T-helper 9 cell (primary cell): ENCODE measurements around the gene SETD7.
"Not testable (repeated sequence)": the region's sequence is repeated elsewhere in the genome, so short reads cannot be mapped to it uniquely, and the experiment has no call there.

Experiments used
- DNase-seq: peaks from one replicate; pipeline ENCODE4 v3.0.0-alpha.2; 2020

The SETD7 gene

DNA sequence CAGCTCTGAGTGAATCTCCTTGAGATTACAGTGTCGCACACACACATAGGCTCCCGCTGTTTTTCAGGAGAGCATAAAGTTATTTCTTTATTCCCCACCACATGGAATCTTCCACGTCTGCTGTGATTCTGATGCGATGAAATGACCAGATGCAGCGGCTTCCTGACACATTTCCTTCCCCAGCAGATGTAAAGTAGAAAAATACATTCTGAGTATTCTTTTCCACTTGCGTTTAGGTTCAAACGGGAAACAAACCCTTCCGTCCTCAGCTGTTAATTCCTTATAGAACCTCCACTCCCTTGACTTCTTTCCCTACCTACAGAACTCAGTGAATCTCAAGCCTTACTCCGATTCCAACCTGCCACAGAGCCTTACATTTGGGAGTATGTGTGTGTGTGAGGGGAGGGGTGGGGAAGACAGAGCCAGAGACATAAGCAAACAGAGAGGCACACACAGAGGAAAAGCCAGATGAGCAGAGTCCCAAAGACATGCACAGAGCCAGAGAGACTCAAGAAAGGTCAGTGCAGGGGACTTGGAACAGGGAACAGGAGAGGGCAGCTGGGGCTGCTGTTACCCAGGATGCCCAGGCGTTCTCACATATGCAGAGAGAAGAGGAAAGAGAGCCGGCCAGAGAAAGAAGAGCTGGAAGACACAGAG, 47.3 kb downstream of the SETD7 start:
- DNase-seq, result no peak

DNA sequence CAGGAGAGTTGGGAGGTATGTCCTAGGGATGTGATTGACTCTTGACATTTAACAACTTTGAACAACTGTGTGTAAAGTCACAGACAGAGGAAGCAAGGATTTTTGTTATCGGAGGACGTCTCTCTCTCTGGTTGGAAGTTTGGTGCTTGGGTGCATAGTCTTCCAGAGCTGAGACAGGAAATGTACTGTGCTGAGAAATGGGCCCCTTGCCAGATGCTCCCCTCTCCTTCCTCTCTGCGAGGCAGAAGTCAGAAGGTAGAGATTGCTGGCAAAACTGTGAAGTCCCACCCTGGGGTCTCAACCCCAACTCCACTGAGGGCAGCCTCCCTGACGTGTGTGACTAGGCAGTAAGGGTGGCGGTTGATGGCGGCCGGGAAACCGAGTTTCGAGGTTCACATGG, 49.2 kb downstream of the SETD7 start:
- no peak for DNase-seq

DNA sequence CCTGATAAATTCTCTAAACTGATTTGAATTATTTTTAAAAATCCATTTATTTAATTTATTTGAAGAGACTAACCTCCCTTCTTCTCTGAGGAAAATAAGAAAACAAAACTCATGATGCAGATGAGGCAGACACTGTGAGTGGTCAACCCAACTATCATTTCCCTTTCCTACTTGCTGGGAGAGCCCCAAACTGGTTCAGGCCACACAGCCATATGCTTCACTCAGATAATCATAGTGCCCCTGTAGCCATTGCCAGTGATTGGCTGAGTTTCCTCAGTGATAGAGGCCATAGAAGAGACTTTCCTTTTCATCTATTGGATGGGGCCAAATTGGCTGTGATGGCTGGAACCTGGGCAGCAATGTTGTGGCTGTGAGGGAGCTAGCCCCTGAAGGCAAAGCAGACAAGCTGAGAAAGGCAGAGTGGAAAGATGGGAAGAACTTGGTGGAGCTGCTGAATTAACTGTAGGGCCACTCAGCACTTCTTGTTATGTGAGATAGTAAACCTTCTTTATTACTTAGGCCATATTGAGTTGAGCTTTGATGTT, 52.3 kb downstream of the SETD7 start:
- no peak for DNase-seq

DNA sequence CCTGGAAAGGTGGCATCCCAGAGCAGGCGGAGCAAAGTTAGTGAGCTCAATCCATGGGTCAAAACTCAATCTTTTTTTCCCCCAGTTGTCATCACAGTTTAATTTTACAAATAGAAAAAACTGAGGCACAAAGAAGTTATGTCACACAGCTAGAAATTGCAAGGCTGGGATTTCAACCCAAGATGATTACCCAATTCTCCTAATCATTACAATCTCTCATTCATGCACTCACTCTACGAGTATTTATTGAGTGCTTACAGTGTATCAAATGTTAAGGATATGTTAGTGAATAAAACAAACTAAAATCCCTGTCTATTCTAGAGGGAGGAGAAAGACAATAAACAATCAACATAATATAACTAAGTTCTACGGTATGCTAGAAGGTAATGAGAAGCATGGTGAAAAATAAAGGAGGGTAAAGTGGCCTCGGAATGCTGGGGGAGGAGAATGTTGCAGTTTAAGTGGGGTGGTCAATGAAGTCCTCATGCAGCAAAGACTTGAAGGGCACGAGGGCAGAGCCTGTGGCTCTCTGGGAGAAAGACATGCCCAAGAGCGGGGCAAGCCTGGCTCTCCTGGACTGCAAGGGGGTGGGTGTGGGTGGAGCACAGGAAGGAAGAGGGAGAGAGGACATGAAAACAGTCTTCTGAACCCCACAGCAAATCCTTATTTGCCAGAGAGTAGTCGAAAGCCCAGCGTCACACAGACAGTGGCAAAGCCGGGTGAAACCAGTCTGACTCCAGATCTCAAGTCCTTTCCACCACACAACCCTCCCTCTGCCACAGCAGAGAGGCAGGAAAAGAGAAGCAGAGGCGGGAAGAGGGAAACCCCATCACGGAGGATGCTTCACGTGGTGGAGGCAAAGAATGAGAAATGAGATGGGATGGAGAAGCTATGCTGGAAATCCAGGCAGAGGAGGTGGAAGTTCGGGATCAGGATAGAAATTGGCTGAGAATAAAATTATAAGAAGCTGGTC, 53.8 kb downstream of the SETD7 start:
- DNase-seq, result no peak

DNA sequence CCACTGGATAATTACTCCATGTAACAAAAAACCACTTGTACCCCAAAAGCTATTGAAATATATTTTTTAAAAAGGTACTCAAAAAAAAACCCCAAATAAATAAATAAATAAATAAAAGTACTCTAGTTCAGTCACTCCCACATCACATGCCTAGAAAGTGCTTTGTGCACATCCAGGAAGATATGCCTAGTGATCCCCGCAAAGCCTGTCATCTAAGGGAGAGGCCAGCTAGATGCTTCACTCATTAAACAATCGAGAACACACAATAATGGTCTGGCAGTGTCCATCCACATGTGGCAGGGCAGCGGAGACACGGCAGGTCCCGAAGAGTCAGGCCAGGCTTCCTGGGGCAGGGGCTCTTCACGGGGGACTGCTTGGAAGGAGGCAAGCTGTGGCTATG, 54.5 kb downstream of the SETD7 start:
- DNase-seq, result no peak

DNA sequence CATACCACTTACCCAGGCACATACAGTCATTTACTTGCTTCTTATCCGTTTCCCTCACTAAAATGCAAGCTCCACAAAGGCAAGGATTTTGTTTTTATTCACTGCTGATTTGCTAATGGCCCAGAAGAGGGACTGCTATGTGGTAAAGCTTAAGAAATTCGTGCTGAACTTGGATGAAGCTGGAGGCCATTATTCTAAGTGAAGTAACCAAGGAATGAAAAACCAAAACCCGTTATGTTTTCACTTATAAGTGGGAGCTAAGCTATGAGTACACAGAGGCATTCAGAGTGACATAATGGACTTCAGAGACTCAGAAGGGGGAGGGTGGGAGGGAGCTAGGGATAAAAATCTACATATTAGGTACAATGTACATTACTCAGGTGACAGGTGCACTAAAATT, 54.9 kb downstream of the SETD7 start:
- DNase-seq, result no peak

DNA sequence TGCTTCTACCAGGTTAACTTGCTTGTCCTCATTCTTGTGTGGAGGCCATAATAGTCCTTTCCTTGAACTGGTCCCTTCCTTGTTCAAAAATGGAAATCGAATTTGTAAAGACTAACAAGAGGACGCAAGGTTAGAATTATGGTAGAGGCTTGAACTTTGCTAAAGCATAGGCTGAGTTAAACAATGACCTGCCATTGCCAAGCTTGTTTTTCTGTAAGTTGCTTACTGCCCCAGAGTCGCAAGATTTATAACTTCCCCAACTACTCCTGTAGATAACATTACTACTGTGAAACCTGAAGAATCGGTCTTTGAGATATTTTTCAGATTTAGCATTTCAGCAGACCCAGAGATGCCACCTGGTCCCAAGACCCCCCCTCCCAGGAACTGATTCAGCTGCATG, 56.8 kb downstream of the SETD7 start:
- DNase-seq, result no peak

DNA sequence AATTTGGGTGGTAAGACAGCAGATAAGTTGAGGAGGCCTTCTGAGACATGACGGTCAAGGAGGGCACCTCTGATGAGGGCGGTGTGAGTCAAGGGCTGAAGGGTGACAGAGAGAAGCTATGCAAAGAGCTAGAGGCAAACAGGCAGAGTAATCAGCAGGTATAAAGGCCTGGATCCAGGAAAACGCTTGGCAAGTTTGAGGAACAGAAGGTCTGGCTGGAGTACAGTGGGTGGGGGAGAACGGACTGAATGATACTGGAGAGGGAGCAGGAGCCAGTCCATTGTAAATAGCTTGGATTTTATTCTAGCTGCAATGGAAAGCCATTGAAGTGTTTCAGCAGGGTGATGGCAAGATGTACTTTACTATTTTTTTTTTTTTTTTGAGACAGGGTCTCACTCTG, 62.8 kb downstream of the SETD7 start:
- DNase-seq, result no peak

DNA sequence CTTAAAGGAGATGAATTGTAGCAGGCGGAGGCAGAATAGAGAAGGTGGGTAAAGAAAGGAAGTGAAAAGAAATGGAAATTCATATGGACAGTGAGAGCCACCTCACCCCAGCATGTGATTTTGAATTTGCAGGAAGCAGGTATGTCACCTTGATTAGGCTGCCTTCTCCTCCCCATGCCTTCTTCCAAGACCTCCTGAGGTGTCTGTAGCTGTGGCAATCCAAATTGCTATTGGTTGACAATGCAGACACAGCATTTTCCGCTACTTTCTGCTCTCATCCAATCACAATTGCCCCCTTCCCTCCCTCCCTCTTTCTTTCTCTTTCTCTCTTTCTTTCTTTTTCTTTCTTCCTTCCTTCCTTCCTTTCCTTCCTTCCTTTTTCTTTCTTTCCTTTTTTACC, 63.6 kb downstream of the SETD7 start:
- DNase-seq, result no peak

DNA sequence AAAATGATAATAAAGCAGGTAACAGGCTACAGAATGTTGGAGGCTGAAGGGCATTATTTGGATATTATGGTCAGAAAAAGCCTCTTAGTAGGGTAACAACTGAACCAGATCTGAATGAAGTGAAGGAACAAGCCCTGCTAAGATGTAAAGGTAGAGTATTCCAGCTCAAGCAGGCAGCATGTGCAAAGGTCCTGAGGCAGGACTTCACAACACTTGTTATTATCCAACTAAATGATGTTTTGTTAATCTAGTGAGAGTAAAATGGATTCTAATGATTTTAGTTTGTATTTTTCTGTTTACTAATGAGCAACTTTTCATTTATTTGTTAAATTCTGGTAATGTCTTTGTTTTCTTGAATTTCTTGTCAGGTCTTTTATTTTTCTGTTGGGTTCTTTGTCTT, 66.4 kb downstream of the SETD7 start:
- DNase-seq, result no peak

DNA sequence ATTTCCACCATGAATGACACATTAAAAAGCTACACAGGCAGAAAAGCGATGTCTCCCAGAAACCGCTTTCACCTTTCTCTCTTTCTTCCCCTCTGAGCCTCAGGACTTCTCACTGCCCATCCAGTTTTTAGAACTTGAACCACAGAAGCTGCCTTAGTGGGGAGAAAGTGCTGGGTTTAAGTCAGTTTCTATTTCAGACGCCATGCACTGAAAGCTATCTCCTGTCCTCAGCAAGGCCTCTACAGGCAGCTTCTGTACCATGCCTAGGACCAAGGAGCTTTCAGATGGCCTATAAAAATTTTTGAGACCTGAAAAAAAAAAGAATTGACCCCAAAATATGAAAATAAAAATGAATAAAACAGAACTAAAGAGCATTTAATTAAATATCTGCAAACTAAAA, 67.6 kb downstream of the SETD7 start:
- DNase-seq, result no peak

DNA sequence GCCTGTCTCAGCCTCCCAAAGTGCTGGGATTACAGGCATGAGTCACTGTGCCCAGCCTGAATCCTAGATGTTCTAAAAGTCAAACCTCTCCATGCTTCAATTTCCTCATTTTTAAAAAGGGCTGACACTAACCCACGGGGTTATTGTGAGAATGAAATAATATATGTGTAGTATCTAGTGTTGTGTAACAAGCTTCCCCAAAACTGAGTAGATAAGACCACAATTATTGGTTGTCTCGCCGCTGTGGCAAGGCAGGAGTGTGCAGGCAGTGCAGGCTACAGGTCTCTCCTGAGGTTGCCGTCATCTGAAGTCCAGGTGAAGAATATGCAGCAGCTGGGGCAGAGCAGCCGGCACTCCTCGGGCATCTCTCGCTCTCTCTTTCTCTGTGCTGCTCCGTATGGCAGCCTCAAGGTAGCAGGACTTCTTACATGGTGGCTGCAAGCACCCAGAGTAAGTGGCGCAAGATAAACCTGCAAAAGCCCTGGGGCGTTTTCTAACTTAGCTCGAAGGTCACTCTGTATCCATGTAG, 71.2 kb downstream of the SETD7 start:
- no peak for DNase-seq

DNA sequence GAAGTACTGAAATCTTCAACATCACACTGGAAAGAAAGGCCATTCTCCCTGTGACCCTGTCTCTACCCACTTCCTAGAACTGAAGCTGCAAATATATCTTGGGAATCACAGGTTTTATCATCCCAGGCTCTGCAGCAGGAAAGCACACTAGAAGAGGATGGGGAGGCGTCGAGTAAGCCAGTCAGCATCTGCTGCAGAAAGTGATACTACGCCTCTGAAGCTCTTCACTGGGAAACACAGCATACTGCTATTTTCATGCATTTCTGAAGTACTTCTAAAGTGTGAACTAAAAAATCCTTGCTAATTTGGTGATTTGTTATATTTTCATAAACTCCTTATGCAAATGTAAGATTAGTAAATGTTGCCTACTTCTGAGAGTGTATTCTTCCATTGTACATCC, 73.0 kb downstream of the SETD7 start:
- no peak for DNase-seq

DNA sequence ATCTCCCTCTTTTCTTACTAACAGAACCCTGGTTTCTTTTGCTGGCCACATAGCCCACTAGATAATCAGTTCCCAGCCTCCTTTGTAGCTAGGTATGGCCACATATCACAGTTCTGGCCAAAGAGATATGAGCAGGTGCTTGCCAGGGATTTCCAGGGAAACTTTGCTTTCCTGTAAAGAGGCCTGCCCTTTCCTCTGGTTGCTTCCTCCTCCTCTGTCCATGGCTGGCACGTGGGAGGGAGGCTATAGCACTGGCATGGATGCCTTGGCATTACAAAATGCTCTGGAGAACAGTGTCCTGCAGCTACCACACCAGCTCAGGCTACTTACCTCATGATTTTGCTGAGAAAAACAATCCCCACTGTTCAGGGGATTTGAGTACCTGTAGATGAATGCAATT, 74.6 kb downstream of the SETD7 start:
- DNase-seq, result no peak

DNA sequence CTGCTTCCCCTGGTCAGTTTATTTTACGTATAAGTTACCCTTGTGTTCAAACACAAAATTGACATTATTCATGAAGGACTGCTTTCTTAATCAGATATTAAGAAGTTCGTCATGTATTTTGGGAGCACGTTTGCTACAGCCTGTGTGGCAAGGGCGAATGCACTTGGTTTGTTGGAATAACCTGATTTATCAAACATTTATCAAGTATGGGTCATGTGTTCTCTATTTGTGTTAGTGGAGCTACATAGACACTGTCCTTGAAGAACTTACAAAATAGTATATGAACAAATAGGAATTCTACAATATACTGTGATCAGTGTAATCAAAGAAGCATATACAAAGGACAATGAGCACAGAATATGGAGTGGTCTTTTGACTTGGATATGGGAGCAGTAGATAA, 79.7 kb downstream of the SETD7 start:
- no peak for DNase-seq

DNA sequence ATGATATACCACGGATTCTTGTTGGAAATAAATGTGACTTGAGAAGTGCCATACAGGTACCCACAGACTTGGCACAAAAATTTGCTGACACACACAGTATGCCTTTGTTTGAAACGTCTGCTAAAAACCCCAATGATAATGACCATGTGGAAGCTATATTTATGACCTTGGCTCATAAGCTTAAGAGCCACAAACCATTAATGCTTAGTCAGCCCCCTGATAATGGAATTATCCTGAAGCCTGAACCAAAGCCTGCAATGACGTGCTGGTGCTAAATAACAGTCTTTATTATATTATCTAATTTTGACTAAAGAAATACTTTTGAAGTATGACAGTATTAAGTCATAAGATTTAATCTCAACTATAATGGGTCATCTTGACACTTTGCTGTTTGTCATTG, 83.2 kb downstream of the SETD7 start:
- DNase-seq, result no peak

DNA sequence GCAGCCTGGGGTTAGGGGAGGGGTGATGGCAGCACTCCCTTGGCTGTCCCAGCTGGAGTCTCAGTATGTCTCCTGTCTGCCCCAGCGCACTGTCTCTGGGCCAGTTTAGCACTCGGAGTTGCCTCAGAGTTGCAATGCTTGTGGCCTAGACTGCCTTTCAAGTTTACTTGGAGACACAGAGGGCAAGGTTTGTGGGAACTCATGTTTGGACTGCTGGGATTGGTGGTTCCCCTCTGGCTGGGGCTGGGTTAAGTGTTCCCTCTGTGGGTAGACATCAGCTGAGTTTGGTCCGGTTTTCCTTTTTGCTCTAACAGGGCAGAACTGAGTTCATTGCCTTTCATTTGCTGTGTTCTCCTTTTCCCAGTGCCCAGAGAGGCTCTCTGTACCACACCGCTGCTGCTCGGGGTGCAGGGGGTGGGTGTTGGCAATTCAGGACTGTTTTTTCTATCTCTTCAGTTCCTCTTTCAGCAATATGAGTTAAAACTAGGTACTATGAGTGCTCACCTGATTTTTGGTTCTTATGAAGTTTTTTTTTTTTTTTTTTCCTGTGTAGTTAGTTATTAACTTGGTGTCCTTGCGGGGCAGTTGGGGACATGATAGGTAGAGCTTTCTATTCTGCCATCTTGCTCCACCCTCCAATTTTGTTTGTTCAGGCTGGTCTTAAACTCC, 84.9 kb downstream of the SETD7 start:
- no peak for DNase-seq

DNA sequence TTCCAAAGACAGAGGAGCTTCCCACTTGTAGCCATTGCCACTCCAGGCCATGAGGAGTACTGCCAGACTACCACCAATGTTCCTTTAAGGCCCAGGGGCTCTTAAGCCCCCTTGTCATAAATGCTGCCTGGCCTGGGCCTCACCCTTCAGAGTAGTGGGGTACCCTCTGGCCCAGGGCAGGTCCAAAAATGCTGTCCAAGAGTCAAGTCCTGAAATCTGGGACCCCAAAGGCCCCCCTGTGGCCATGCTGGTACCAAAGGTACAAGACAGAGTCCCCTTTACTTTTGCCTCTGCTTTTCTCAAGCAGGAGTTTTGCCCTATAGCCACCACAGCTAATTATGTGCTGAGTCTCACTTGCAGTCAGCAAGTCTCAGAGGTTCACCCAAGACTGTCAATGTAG, 85.7 kb downstream of the SETD7 start:
- no peak for DNase-seq

DNA sequence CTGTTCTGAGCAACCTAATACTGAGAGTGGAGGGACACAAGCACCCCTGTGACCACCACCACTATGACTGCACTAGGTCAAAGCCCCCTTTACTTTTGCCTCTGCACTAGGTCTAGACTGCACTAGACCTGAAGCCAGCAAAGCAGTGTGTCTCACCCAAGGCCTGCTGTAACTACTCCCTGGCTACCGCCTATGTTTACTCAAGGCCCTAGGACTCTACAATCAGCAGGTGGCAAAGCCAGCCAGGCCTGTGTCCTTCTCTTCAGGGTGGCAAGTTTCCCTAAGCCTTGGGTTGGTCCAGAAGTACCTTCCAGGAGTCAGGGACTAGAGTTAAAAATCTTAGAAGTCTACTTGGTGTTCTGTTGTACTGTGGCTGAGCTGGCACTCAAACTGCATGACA, 86.2 kb downstream of the SETD7 start:
- no peak for DNase-seq

DNA sequence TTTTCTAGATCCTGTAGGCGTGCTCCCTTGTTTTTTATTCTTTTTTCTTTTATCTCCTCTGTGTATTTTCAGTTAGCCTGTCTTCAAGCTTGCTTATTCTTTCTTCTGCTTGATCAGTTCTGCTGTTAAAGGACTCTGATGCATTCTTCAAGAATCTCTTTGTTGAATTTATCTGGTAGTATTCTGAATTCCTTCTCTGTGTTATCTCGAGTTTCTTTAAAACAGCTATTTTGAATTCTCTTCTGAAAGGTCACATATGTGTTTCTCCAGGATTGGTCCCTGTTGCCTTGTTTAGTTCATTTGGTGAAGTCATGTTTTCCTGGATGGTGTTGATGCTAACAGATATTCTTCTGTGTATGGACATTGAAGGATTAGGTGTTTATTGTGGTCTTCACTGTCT, 86.8 kb downstream of the SETD7 start:
- no peak for DNase-seq

DNA sequence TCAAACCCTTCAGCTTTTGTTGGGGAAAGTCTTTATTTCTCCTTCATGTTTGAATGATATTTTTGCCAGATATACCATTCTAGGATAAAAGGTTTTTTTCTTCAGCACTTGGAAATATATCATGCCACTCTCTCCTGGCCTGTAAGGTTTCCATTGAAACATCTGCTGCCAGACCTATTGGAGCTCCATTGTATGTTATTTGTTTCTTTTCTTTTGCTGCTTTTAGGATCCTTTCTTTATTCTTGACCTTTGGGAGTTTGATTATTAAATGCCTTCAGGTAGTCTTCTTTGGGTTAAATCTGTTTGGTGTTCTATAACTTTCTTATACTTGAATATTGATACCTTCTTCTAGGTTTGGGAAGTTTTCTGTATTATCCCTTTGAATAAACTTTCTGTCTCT, 87.3 kb downstream of the SETD7 start:
- not testable (repeated sequence) for DNase-seq

DNA sequence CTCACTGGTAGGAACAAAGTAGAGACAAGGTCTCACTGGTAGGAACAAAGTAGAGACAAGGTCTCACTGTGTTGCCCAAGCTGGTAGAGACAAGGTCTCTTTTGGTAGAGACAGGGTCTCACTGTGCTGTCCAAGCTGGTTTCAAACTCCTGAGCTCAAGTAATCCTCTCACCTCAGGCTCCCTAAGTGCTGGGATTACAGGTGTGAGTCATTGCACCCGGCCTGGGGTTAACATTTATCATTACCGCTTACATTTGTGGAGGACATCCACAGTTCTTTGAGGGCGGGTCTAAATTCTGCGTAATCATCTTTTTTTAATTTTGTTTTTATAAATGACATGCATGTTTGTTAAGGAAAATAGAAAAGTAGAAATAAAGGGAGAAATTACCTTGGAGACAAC, 90.1 kb downstream of the SETD7 start:
- no peak for DNase-seq

DNA sequence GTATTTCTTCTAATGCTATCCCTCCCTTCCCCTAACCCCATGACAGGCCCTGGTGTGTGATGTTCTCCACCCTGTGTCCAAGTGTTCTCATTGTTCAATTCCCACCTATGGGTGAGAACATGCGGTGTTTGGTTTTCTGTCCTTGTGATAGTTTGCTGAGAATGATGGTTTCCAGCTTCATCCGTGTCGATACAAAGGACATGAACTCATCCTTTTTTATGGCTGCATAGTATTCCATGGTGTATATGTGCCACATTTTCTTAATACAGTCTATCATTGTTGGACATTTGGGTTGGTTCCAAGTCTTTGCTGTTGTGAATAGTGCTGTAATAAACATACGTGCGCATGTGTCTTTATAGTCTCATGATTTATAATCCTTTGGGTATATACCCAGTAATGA, 91.5 kb downstream of the SETD7 start:
- not testable (repeated sequence) for DNase-seq
